ENCODE results near the gene MSLN.
A peak's percentile ranks its signal among the peaks of the same experiment; 100 is the strongest.

Gene MSLN

DNA sequence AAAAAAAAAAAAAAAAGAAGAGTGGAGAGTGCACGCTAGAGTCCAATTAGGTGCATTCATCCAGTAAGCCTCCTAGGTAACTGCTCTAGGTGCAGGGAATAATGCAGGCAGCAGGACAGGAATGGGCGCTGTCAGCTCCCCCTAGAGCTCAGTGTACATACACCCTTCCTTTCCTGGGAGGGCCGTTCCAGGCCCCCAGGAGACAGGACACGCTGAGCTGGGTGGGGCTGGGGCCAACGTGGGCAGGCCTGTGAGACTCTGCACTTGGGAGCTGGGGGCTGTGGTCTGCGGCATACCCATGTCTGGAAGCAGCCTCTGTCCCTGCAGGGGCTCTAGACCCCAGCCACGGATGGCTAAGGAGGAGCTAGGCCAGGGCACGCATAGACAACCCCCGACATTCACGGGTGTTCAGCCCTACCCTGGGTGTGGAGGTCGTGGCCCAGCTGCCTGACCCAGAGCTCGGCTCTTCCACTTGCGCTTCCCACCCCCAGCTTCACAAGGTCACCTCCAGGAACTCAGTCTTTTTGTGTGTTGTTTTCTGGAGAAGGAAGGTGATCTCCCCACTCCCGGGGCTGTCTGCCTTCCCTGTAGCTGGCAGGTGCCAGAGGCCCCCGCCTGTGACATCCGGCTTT is 40.6 kb upstream of the MSLN start:
- peaks cover 41% of the 10 kb centered on the region for H3K4me1 ChIP-seq (ENCODE audit: insufficient read depth, insufficient read length)
- peak overlapping the region; percentile 99 for H3K9ac ChIP-seq (ENCODE audit: insufficient read length, low read depth)
- no peaks in the 10 kb centered on the region for H3K27me3 ChIP-seq (ENCODE audit: insufficient read depth, insufficient read length)
- H3K4me3 ChIP-seq (ENCODE audit: insufficient read length, low read depth), result peak overlapping the region; percentile 88
- TF ChIP-seq YY1 (IDR thresholded peaks at IDR 0.05; ENCODE audit: insufficient read depth, insufficient read length) (no peak), ZNF274 (IDR thresholded peaks at IDR 0.05; ENCODE audit: low read depth, low read length) (no peak), SUZ12 (IDR thresholded peaks at IDR 0.05; ENCODE audit: extremely low read depth, insufficient read depth, insufficient read length) (no peak)
- peaks cover 14% of the 10 kb centered on the region for H3K36me3 ChIP-seq (ENCODE audit: insufficient read depth, insufficient read length, low read length)
- no peak for DNase-seq (ENCODE audit: low read depth, low spot score)
- no peaks in the 10 kb centered on the region; the same call in 1 of the 2 replicates for H3K9me3 ChIP-seq (ENCODE audit: insufficient read depth, low read length)

GRCh38 chr16:720447-720989 is 40.0 kb upstream of the MSLN start:
- no peak for TF ChIP-seq ZNF274 (IDR thresholded peaks at IDR 0.05; ENCODE audit: low read depth, low read length)
- H3K4me3 ChIP-seq (ENCODE audit: insufficient read length, low read depth), result peak overlapping the region; percentile 88
- no peaks in the 10 kb centered on the region; the same call in 1 of the 2 replicates for H3K9me3 ChIP-seq (ENCODE audit: insufficient read depth, low read length)
- H3K9ac ChIP-seq (ENCODE audit: insufficient read length, low read depth), result peak overlapping the region; percentile 99
- peaks cover 14% of the 10 kb centered on the region for H3K36me3 ChIP-seq (ENCODE audit: insufficient read depth, insufficient read length, low read length)
- peak; percentile 62 for DNase-seq (ENCODE audit: low read depth, low spot score)
- H3K4me1 ChIP-seq (ENCODE audit: insufficient read depth, insufficient read length), result peaks cover 42% of the 10 kb centered on the region
- H3K27me3 ChIP-seq (ENCODE audit: insufficient read depth, insufficient read length), result no peaks in the 10 kb centered on the region

DNA sequence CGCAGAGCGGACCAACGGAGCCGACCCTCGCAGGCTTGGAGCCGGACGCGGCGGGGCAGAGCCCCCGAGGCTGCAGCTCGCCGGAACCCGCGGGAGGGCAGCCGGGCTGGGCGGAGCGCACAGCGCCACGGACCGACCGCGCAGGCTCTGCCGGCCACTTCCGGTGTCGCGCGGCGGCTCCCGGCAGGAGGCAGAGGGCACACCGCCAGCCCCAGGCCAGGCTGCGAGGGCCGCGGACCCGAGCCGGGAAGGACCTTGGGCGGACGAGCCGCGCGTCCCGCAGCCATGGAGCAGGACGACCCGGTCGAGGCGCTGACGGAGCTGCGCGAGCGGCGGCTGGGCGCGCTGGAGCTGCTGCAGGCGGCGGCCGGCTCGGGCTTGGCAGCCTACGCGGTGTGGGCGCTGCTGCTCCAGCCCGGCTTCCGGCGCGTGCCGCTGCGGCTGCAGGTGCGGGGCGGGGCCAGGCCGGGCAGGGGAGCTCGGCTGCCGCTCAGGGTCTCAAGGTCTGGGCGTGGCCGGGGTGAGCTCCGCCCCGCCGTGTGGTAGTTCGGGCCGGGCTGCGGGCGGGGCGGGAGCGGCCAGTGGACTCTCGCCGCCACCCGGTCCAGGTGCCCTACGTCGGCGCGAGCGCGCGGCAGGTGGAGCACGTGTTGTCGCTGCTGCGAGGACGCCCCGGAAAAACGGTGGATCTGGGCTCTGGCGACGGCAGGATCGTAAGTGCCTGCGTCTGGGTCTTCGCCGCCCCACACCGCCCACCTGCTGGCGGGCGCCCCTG is 39.4 kb upstream of the MSLN start, which contains the start of gene ANTKMT:
ANTKMT (plus strand) TSS at position 157 of the 775 bp plus-strand sequence; CDS start at position 286, 129 bp downstream.
- DNase-seq (ENCODE audit: low read depth, low spot score), result peak; percentile 86
- H3K27me3 ChIP-seq (ENCODE audit: insufficient read depth, insufficient read length), result no peaks in the 10 kb centered on the region
- peaks cover 14% of the 10 kb centered on the region for H3K36me3 ChIP-seq (ENCODE audit: insufficient read depth, insufficient read length, low read length)
- no peaks in the 10 kb centered on the region; the same call in 1 of the 2 replicates for H3K9me3 ChIP-seq (ENCODE audit: insufficient read depth, low read length)
- TF ChIP-seq SUZ12 (IDR thresholded peaks at IDR 0.05; ENCODE audit: extremely low read depth, insufficient read depth, insufficient read length), result no peak
- TF ChIP-seq ZNF274 (IDR thresholded peaks at IDR 0.05; ENCODE audit: low read depth, low read length), result no peak
- TF ChIP-seq YY1 (IDR thresholded peaks at IDR 0.05; ENCODE audit: insufficient read depth, insufficient read length), result no peak
- peaks cover 46% of the 10 kb centered on the region for H3K4me1 ChIP-seq (ENCODE audit: insufficient read depth, insufficient read length)
- H3K4me3 ChIP-seq (ENCODE audit: insufficient read length, low read depth), result peak within 1 kb of the TSS; percentile 88
- peak within 1 kb of the TSS; percentile 99 for H3K9ac ChIP-seq (ENCODE audit: insufficient read length, low read depth)

DNA sequence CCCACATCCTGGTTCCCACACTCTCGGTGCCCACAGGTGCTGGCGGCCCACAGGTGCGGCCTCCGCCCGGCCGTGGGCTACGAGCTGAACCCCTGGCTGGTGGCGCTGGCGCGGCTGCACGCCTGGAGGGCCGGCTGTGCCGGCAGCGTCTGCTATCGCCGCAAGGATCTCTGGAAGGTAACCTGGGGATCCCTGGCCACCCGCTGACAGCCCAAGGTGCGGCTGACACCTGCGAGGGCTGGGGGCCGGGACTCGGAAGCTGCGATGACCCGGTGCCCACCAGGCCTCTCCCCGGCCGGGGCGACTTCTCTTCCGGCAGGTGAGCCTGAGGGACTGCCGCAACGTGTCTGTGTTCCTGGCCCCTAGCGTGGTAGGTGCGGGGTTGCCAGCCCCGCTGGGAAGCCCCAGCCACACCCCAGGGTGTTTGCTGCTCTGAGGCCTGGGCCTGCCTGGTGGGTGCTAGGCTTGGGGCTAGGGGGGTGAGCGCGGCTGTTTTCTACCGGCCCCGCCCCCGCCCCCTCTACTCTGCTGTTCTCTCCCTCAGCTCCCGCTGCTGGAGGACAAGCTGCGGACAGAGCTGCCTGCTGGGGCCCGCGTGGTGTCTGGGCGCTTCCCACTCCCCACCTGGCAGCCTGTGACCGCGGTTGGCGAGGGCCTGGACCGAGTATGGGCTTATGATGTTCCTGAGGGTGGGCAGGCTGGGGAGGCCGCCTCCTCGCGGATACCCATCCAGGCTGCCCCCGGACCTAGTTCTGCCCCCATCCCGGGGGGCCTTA is 38.6 kb upstream of the MSLN start:
- TF ChIP-seq YY1 (IDR thresholded peaks at IDR 0.05; ENCODE audit: insufficient read depth, insufficient read length), result no peak
- no peak for TF ChIP-seq SUZ12 (IDR thresholded peaks at IDR 0.05; ENCODE audit: extremely low read depth, insufficient read depth, insufficient read length)
- TF ChIP-seq ZNF274 (IDR thresholded peaks at IDR 0.05; ENCODE audit: low read depth, low read length), result no peak
- Histone ChIP-seq H3K4me1 (ENCODE audit: insufficient read depth, insufficient read length) (peaks cover 46% of the 10 kb centered on the region), H3K4me3 (ENCODE audit: insufficient read length, low read depth) (peak overlapping the region; percentile 88), H3K27me3 (ENCODE audit: insufficient read depth, insufficient read length) (peaks cover 3% of the 10 kb centered on the region), H3K36me3 (ENCODE audit: insufficient read depth, insufficient read length, low read length) (peaks cover 14% of the 10 kb centered on the region), H3K9ac (ENCODE audit: insufficient read length, low read depth) (no peak overlapping the region), H3K9me3 (ENCODE audit: insufficient read depth, low read length) (no peaks in the 10 kb centered on the region; the same call in 1 of the 2 replicates)
- DNase-seq (ENCODE audit: low read depth, low spot score), result no peak

DNA sequence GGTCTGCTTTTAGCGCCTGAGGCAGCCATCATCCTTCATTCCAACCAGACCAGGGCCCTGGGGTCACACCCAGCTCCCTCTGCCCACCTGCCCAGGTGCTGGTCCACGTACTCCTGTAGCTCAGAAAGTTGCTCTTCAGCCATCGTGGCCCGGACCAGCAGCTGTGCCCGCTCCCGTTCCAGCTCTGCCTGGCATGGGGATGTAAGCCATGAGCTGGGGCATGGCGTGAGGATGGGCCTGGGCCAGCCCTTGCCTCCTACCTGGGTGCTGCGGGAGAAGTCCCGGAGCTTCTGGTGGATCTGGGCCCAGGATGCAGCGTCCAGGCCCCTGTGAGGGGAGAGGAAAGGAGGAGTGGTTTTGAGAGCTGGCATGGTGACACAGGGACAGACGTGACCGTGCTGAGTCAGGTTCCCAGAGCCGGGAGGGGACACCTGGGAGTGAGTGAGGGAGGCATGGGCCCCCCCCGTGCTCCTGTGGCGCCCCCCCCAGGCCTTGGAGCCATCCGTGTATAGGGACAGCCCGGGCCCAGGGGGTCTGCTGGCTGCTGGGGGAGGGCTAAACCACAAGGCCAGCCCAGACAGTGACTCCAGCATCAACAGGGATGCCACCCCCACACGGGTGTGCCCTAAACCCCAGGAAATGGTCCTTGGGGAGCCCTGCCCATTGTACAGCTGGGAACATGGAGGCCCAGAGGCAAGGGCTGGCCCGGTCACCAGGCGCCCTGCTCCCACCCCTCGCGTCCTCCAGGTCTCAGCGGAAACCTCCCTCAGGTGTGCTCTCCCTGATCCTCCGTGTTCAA is 37.5 kb upstream of the MSLN start:
- TF ChIP-seq ZNF274 (IDR thresholded peaks at IDR 0.05; ENCODE audit: low read depth, low read length), result no peak
- TF ChIP-seq YY1 (IDR thresholded peaks at IDR 0.05; ENCODE audit: insufficient read depth, insufficient read length), result no peak
- TF ChIP-seq SUZ12 (IDR thresholded peaks at IDR 0.05; ENCODE audit: extremely low read depth, insufficient read depth, insufficient read length), result no peak
- H3K27me3 ChIP-seq (ENCODE audit: insufficient read depth, insufficient read length), result peaks cover 6% of the 10 kb centered on the region
- H3K9me3 ChIP-seq (ENCODE audit: insufficient read depth, low read length), result no peaks in the 10 kb centered on the region; the same call in 1 of the 2 replicates
- peaks cover 14% of the 10 kb centered on the region for H3K36me3 ChIP-seq (ENCODE audit: insufficient read depth, insufficient read length, low read length)
- H3K9ac ChIP-seq (ENCODE audit: insufficient read length, low read depth), result no peak overlapping the region
- no peak for DNase-seq (ENCODE audit: low read depth, low spot score)
- peaks cover 38% of the 10 kb centered on the region for H3K4me1 ChIP-seq (ENCODE audit: insufficient read depth, insufficient read length)
- no peak overlapping the region for H3K4me3 ChIP-seq (ENCODE audit: insufficient read length, low read depth)

DNA sequence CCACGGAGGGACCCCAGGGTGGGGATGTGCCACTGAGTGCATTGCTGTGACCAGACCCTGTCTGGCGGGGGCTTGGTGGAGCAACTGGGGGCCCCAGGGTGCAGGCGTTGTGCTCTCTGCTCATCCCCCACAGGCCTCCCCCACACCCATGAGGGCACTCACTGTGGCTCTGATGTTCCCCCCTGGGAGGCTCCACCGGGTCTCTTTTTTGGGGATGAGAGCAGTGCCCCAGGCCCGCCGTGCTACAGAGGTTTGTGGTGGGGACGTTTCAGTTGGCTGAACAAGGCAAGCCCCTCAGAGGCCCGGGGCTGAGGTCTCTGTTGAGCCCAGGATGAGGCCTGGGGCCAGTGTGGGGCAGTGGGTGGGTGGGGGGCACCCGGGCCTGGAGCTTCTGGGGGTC is 36.8 kb upstream of the MSLN start:
- DNase-seq (ENCODE audit: low read depth, low spot score), result no peak
- TF ChIP-seq YY1 (IDR thresholded peaks at IDR 0.05; ENCODE audit: insufficient read depth, insufficient read length), result no peak
- no peak for TF ChIP-seq SUZ12 (IDR thresholded peaks at IDR 0.05; ENCODE audit: extremely low read depth, insufficient read depth, insufficient read length)
- TF ChIP-seq ZNF274 (IDR thresholded peaks at IDR 0.05; ENCODE audit: low read depth, low read length), result no peak
- H3K4me3 ChIP-seq (ENCODE audit: insufficient read length, low read depth), result no peak overlapping the region
- H3K9ac ChIP-seq (ENCODE audit: insufficient read length, low read depth), result no peak overlapping the region
- peaks cover 6% of the 10 kb centered on the region for H3K27me3 ChIP-seq (ENCODE audit: insufficient read depth, insufficient read length)
- peaks cover 14% of the 10 kb centered on the region for H3K36me3 ChIP-seq (ENCODE audit: insufficient read depth, insufficient read length, low read length)
- no peaks in the 10 kb centered on the region; the same call in 1 of the 2 replicates for H3K9me3 ChIP-seq (ENCODE audit: insufficient read depth, low read length)
- peaks cover 34% of the 10 kb centered on the region for H3K4me1 ChIP-seq (ENCODE audit: insufficient read depth, insufficient read length)

All from NT2/D1 (cell line).